ENCODE data around the gene SGTA.

GRCh38 chr19:2795827-2796658 is 13.0 kb upstream of the SGTA start:
- TF ChIP-seq CTCF (IDR thresholded peaks at IDR 0.05) (no peak), TCF7L2 (IDR thresholded peaks at IDR 0.05; ENCODE audit: low read depth, low read length) (no peak), POLR2AphosphoS5 (IDR thresholded peaks at IDR 0.05; ENCODE audit: low read depth, low read length) (no peak), SIN3A (IDR thresholded peaks at IDR 0.05; ENCODE audit: borderline replicate concordance, insufficient read depth, low read depth, low read length) (no peak), REST (IDR thresholded peaks at IDR 0.05; ENCODE audit: insufficient read depth in 1 of 2, low read depth in 2 of 2, low read length in 1 of 2) (no peak)
